PC-9 (cell line): Measurements from ENCODE around the gene MYO3B. TPM values are rescaled to one million over a fixed set of nuclear protein-coding genes. Genes with fewer than 3 reads are reported as not detected.

Source experiments
- BruUV-seq: library from RNA; stranded (reverse); fragments of 400-500 nt; replicated peaks from 2 replicates; lab custom pipeline; 2021; lab: Mats Ljungman, UMichigan
- CTCF ChIA-PET: fragments of 300-600 bp; sonication (Branson Sonifier 250); formaldehyde crosslinking; loops from one replicate; lab custom pipeline; 2022; ENCODE audit warnings: antibody characterized with exemption; lab: Charles Lee
- POLR2A ChIA-PET: fragments of 300-600 bp; sonication (Branson Sonifier 250); formaldehyde crosslinking; loops from one replicate; lab custom pipeline; 2022; ENCODE audit warnings: antibody characterized with exemption; ENCODE audit not compliant: unreplicated experiment; lab: Charles Lee
- DNase-seq, 2 experiments: peaks; one replicate each; pipeline versions ENCODE4 v3.0.0 to v3.0.0-alpha.2; 2015 to 2022; ENCODE audit warnings: mixed read lengths in 1 of 2
- H2AFZ ChIP-seq: fragments of 200-600 bp; sonication (generic); 2 replicates; pipeline ENCODE4 v1.8.1; 2017; ENCODE audit warnings: antibody characterized with exemption
- H3F3A ChIP-seq: fragments of 200-600 bp; sonication (generic); 2 replicates; pipeline ENCODE4 v1.8.1; 2017; ENCODE audit warnings: antibody characterized with exemption, mild to moderate bottlenecking, low read depth; ENCODE audit not compliant: insufficient read depth
- H3K27ac ChIP-seq: fragments of 200-600 bp; sonication (generic); 2 replicates; pipeline ENCODE4 v1.6.1; 2016; ENCODE audit warnings: mixed run types
- H3K27me3 ChIP-seq: fragments of 200-600 bp; sonication (generic); 2 replicates; pipeline ENCODE4 v1.6.1; 2016; ENCODE audit warnings: low read depth, mixed run types; ENCODE audit not compliant: insufficient read depth
- H3K36me3 ChIP-seq: fragments of 200-600 bp; sonication (generic); 2 replicates; pipeline ENCODE4 v1.6.1; 2016; ENCODE audit warnings: low read depth, mixed run types
- H3K4me1 ChIP-seq: fragments of 200-600 bp; sonication (generic); replicated peaks from 2 replicates; pipeline ENCODE4 v1.6.1; 2016; ENCODE audit warnings: mixed run types; ENCODE audit not compliant: insufficient read depth
- H3K4me2 ChIP-seq: fragments of 200-600 bp; sonication (generic); 2 replicates; pipeline ENCODE4 v1.6.1; 2017; ENCODE audit warnings: mixed run types
- H3K4me3 ChIP-seq: fragments of 200-600 bp; sonication (generic); 2 replicates; pipeline ENCODE4 v1.6.1; 2016; ENCODE audit warnings: mixed run types
- H3K79me2 ChIP-seq: fragments of 200-600 bp; sonication (generic); 2 replicates; pipeline ENCODE4 v1.6.1; 2017; ENCODE audit warnings: low read depth, mixed run types
- H3K9me2 ChIP-seq: fragments of 200-600 bp; sonication (generic); 2 replicates; pipeline ENCODE4 v1.8.1; 2017; ENCODE audit warnings: mild to moderate bottlenecking; ENCODE audit not compliant: insufficient read depth
- H3K9me3 ChIP-seq: fragments of 200-600 bp; sonication (generic); 2 replicates; pipeline ENCODE4 v1.8.1; 2016; ENCODE audit warnings: low read depth; ENCODE audit not compliant: insufficient read depth
- H4K20me1 ChIP-seq: fragments of 200-600 bp; sonication (generic); 2 replicates; pipeline ENCODE4 v1.8.1; 2017; ENCODE audit not compliant: insufficient read depth
- EZH2 ChIP-seq: fragments of 200-600 bp; sonication (generic); IDR thresholded peaks from 2 replicates; pipeline ENCODE4 v1.8.0; 2017; ENCODE audit warnings: antibody characterized with exemption, low read depth
- intact Hi-C: fragments of 100-400 bp; cut with micrococcal nuclease; formaldehyde crosslinking; loops from one replicate; pipeline ENCODE4 v1.10.0; 2022; ENCODE audit not compliant: unreplicated experiment
- total RNA-seq: library from RNA; stranded (reverse); gene quantifications from 2 replicates; pipeline ENCODE4 v1.2.3, GENCODE V29; 2021
- TF ChIP-seq, protein P1 (sequence below): fragments of 200-600 bp; sonication (generic); conservative IDR thresholded peaks from 2 replicates; pipeline ENCODE4 v1.6.1; 2017; ENCODE audit warnings: mixed run types, antibody characterized with exemption, mild to moderate bottlenecking, moderate library complexity

MYO3B gene
- total RNA-seq, 1 experiment from 2014 or later: 5.3 TPM

- Histone ChIP-seq H3K4me1 (peaks cover 8% of the 10 kb centered on the region), H2AFZ (no peak overlapping the region), H3K9me2 (no peaks in the 10 kb centered on the region; the same call in 1 of the 2 replicates), H3K4me3 (no peak overlapping the region), H3K27ac (no peak overlapping the region), H3K79me2 (no peaks in the 10 kb centered on the region), H3K27me3 (no peaks in the 10 kb centered on the region), H3K9me3 (no peaks in the 10 kb centered on the region), H3F3A (peaks cover 4% of the 10 kb centered on the region; the same call in 1 of the 2 replicates), H4K20me1 (no peaks in the 10 kb centered on the region), H3K4me2 (no peak overlapping the region), H3K36me3 (no peaks in the 10 kb centered on the region)
- ChIA-PET CTCF (no interaction called here), POLR2A (no interaction called here)
- no TSS peak for BruUV-seq
- TF ChIP-seq, protein P1, sequence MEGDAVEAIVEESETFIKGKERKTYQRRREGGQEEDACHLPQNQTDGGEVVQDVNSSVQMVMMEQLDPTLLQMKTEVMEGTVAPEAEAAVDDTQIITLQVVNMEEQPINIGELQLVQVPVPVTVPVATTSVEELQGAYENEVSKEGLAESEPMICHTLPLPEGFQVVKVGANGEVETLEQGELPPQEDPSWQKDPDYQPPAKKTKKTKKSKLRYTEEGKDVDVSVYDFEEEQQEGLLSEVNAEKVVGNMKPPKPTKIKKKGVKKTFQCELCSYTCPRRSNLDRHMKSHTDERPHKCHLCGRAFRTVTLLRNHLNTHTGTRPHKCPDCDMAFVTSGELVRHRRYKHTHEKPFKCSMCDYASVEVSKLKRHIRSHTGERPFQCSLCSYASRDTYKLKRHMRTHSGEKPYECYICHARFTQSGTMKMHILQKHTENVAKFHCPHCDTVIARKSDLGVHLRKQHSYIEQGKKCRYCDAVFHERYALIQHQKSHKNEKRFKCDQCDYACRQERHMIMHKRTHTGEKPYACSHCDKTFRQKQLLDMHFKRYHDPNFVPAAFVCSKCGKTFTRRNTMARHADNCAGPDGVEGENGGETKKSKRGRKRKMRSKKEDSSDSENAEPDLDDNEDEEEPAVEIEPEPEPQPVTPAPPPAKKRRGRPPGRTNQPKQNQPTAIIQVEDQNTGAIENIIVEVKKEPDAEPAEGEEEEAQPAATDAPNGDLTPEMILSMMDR: no peak
- TF ChIP-seq EZH2: no peak
- intact Hi-C loops: no loop called here
- DNase-seq: no peak
These were observed 14.4 kb upstream of the MYO3B start for GRCh38 chr2:170163411-170164065.

- peaks cover 6% of the 10 kb centered on the region for H3F3A ChIP-seq
- intact Hi-C loops: no loop called here
- H3K27me3 ChIP-seq: no peaks in the 10 kb centered on the region
- no TSS peak for BruUV-seq
- peaks cover 11% of the 10 kb centered on the region for H3K4me1 ChIP-seq
- no peak for DNase-seq
- ChIA-PET CTCF (no interaction called here), POLR2A (interaction anchor here (0.7 kb wide), 1 partner anchor 80 kb away, joined by 4 read pairs; no protein-coding TSS in a partner anchor)
- no peaks in the 10 kb centered on the region for H3K36me3 ChIP-seq
- no peaks in the 10 kb centered on the region for H3K9me3 ChIP-seq
- TF ChIP-seq, protein P1: no peak
- no peak for TF ChIP-seq EZH2
- peak overlapping the region; percentile 35 for H3K4me2 ChIP-seq
- no peaks in the 10 kb centered on the region; the same call in 1 of the 2 replicates for H3K9me2 ChIP-seq
- no peaks in the 10 kb centered on the region for H3K79me2 ChIP-seq
- no peak overlapping the region for H2AFZ ChIP-seq
- no peak overlapping the region for H3K4me3 ChIP-seq
- H3K27ac ChIP-seq: peak overlapping the region; percentile 16; the same call in 1 of the 2 replicates
- H4K20me1 ChIP-seq: no peaks in the 10 kb centered on the region
These were observed 12.8 kb upstream of the MYO3B start for GRCh38 chr2:170165129-170165528.

- H3K4me2 ChIP-seq: no peak overlapping the region
- no peaks in the 10 kb centered on the region for H3K27me3 ChIP-seq
- no peak for DNase-seq
- H3K4me1 ChIP-seq: peaks cover 19% of the 10 kb centered on the region
- no peaks in the 10 kb centered on the region for H3K79me2 ChIP-seq
- H4K20me1 ChIP-seq: no peaks in the 10 kb centered on the region
- no peaks in the 10 kb centered on the region for H3K9me2 ChIP-seq
- peaks cover 8% of the 10 kb centered on the region for H3F3A ChIP-seq
- no TSS peak for BruUV-seq
- POLR2A ChIA-PET: no interaction called here
- no peak overlapping the region for H3K4me3 ChIP-seq
- TF ChIP-seq, protein P1: no peak
- TF ChIP-seq EZH2: no peak
- no peaks in the 10 kb centered on the region for H3K9me3 ChIP-seq
- H3K27ac ChIP-seq: no peak overlapping the region
- intact Hi-C loops: no loop called here
- H3K36me3 ChIP-seq: no peaks in the 10 kb centered on the region
- CTCF ChIA-PET: no interaction called here
- no peak overlapping the region for H2AFZ ChIP-seq
These were observed 11.2 kb upstream of the MYO3B start for GRCh38 chr2:170166735-170167134.
